HL-60 (cell line): ENCODE data around the gene SEPTIN2.
A peak's percentile ranks its signal among the peaks of the same experiment; 100 is the strongest.
"Not testable (repeated sequence)": the region's sequence is repeated elsewhere in the genome, so short reads cannot be mapped to it uniquely, and the experiment has no call there.

Source experiments
- DNase-seq, 2 experiments: peaks; one replicate each; pipeline ENCODE4 v3.0.0-alpha.2; 2010 to 2020; ENCODE audit warnings: low read depth in 1 of 2, low spot score in 1 of 2
- H3K27ac ChIP-seq: fragments of 250-450 bp; sonication (Bioruptor Pico); replicated peaks from 2 replicates; pipeline ENCODE4 v1.5.1; 2020; ENCODE audit warnings: mild to moderate bottlenecking, moderate library complexity
- H3K27me3 ChIP-seq: fragments of 250-450 bp; sonication (Bioruptor Pico); 2 replicates; pipeline ENCODE4 v1.5.1; 2021; ENCODE audit warnings: mild to moderate bottlenecking, moderate library complexity; ENCODE audit not compliant: insufficient read depth, poor library complexity, severe bottlenecking
- H3K4me3 ChIP-seq: replicated peaks from 2 replicates; pipeline ENCODE4 v1.5.1; 2011; ENCODE audit warnings: mild to moderate bottlenecking, control low read depth, low read length; ENCODE audit not compliant: insufficient read depth
- GABPA ChIP-seq: IDR thresholded peaks from 2 replicates; pipeline ENCODE4 v1.6.1; 2012; ENCODE audit warnings: low read depth
- POLR2AphosphoS5 ChIP-seq: IDR thresholded peaks from 2 replicates; pipeline ENCODE4 v1.6.1; 2012; ENCODE audit warnings: low read depth
- SPI1 ChIP-seq: IDR thresholded peaks from 2 replicates; pipeline ENCODE4 v1.6.1; 2012; ENCODE audit warnings: low read depth, mild to moderate bottlenecking, borderline replicate concordance
- TF ChIP-seq, protein P1 (sequence below): IDR thresholded peaks from one replicate; pipeline ENCODE4 v1.5.1; 2011; ENCODE audit warnings: low read length, control low read depth, inconsistent platforms; ENCODE audit not compliant: insufficient read depth
- TF ChIP-seq, protein P2 (sequence below): IDR thresholded peaks from 2 replicates; pipeline ENCODE4 v1.6.1; 2012; ENCODE audit warnings: low read depth; ENCODE audit not compliant: insufficient replicate concordance

Gene SEPTIN2

DNA sequence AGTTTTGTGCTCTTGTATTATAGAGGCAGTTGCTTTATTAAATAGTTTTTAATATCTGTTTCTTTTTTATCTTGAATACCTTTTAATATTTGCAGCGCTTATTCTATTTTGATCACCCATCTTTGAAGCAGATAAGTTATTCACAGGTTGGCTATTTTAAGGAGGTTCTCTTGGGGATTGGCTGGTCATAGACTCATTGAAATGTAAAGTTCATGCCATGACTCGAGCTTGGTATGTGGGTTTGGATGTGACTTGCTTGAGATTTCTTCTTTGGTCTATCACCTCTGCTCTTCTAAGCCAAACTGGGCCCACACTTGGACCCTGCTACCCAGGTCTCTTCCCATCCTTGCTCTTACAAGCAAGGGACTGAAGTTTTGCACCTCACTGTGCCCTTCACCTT is 74.0 kb downstream of the SEPTIN2 start:
- no peaks in the 10 kb centered on the region for H3K27me3 ChIP-seq
- no peak overlapping the region for H3K4me3 ChIP-seq
- no peak for DNase-seq
- no peak overlapping the region for H3K27ac ChIP-seq
- no peak for TF ChIP-seq SPI1
- no peak for TF ChIP-seq POLR2AphosphoS5
- TF ChIP-seq, protein P1, sequence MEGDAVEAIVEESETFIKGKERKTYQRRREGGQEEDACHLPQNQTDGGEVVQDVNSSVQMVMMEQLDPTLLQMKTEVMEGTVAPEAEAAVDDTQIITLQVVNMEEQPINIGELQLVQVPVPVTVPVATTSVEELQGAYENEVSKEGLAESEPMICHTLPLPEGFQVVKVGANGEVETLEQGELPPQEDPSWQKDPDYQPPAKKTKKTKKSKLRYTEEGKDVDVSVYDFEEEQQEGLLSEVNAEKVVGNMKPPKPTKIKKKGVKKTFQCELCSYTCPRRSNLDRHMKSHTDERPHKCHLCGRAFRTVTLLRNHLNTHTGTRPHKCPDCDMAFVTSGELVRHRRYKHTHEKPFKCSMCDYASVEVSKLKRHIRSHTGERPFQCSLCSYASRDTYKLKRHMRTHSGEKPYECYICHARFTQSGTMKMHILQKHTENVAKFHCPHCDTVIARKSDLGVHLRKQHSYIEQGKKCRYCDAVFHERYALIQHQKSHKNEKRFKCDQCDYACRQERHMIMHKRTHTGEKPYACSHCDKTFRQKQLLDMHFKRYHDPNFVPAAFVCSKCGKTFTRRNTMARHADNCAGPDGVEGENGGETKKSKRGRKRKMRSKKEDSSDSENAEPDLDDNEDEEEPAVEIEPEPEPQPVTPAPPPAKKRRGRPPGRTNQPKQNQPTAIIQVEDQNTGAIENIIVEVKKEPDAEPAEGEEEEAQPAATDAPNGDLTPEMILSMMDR, result no peak
- TF ChIP-seq, protein P2, sequence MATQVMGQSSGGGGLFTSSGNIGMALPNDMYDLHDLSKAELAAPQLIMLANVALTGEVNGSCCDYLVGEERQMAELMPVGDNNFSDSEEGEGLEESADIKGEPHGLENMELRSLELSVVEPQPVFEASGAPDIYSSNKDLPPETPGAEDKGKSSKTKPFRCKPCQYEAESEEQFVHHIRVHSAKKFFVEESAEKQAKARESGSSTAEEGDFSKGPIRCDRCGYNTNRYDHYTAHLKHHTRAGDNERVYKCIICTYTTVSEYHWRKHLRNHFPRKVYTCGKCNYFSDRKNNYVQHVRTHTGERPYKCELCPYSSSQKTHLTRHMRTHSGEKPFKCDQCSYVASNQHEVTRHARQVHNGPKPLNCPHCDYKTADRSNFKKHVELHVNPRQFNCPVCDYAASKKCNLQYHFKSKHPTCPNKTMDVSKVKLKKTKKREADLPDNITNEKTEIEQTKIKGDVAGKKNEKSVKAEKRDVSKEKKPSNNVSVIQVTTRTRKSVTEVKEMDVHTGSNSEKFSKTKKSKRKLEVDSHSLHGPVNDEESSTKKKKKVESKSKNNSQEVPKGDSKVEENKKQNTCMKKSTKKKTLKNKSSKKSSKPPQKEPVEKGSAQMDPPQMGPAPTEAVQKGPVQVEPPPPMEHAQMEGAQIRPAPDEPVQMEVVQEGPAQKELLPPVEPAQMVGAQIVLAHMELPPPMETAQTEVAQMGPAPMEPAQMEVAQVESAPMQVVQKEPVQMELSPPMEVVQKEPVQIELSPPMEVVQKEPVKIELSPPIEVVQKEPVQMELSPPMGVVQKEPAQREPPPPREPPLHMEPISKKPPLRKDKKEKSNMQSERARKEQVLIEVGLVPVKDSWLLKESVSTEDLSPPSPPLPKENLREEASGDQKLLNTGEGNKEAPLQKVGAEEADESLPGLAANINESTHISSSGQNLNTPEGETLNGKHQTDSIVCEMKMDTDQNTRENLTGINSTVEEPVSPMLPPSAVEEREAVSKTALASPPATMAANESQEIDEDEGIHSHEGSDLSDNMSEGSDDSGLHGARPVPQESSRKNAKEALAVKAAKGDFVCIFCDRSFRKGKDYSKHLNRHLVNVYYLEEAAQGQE, result no peak
- no peak for TF ChIP-seq GABPA

DNA sequence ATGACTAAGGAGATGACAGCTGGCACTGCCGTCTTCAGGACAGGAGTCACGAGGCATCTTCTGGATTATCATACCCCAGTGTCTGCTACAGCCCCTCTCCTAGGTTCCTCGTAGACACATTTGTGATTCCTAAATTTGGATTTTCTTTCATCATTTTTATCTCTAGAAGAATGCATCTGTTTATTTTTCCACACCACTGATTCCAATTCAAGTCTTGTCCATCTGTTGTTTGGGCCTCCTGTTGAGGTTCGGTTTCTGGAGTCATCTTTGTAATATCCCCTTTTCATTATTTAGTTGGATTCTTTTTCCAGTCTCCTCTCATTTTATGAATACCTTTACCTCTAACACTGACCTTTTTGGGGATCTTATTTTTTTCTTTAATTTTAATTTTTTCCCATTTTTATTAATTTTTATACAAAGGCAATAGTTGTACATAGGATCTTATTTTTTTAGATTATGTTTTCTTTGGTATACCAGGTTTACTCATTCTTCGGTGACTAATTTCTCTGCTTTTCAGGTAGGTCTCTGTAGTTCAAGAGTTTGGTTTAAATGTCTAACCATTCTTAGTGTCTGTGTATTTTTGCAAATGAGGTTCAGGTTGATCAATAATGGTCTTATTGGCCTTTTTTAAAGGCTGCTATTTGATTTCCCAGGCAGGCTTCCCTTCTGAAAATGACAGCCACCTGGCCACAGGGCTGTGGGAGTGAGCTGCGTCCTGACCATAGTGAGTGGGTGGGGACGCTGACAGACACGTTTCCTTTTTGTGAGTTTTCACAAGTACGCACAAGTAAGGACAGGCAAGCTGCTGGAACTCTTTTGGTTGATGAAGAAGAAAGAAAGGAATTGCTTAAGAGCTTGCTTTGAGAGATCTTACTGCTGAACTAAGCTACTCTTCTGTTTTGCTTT is 74.8 kb downstream of the SEPTIN2 start:
- TF ChIP-seq POLR2AphosphoS5 (no peak), GABPA (no peak), SPI1 (no peak)
- TF ChIP-seq, protein P1, result no peak
- TF ChIP-seq, protein P2, result no peak
- DNase-seq, result no peak
- H3K4me3 ChIP-seq, result no peak overlapping the region

DNA sequence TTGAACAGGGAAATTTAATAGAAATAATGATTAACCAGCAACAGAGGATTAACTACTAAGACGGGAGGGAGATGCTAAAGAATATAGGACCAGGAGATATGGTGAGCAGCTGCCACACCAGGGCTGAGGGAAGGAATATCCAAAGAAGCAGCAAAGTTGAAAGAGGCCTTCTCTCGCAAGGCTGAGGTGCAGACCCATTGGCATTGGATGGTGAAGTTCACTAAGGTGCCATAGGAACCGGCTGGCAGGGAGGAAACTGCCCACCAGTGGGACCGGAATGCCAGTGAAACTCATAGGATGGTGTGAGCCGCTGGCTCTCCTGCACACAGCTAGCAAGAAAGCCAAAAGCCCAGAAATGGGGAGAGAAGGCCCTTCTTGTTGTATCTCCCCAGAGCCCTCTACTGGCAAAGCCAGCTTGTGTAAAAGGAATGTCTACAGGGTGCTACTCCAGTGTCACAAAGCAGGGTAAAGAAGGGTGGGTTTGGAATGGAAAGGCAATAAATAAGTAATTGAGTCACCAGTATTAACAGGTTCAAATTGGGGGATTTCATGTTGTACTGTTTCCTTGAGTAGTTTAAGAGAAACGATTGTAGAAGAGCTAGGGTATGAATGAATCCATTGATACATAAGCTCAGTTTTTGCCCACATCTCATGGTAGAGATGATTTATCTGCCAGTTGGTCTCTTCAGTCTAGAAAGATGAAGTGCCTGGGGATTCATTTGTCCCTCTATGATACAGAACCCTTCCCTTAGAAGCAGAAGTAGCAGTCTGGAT is 76.4 kb downstream of the SEPTIN2 start:
- TF ChIP-seq GABPA (no peak), SPI1 (no peak), POLR2AphosphoS5 (no peak)
- TF ChIP-seq, protein P2, result no peak
- TF ChIP-seq, protein P1, result peak; percentile 24
- Histone ChIP-seq H3K27me3 (no peaks in the 10 kb centered on the region), H3K27ac (no peak overlapping the region), H3K4me3 (no peak overlapping the region)
- DNase-seq, result peak in 1 of 2 experiments; percentile 21

More for the DNA sequence above, 74.8 kb downstream of the SEPTIN2 start:
- Histone ChIP-seq H3K27me3 (no peaks in the 10 kb centered on the region), H3K27ac (no peak overlapping the region)

DNA sequence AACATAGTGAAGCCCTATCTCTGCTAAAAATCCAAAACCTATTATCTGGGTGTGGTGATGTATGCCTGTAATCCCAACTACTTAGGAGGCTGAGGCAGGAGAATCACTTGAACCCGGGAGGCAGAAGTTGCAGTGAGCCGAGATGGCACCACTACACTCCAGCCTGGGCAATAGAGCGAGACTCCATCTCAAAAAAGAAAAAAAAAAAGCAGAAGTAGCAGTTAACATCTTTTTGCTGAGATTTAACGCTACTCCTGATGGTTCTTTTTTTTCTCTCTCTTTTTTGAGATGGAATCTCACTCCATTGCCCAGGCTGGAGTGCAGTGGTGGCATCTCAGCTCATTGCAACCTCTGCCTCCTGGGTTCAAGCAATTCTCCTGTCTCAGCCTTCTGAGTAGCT is 77.0 kb downstream of the SEPTIN2 start:
- H3K27ac ChIP-seq, H3K27me3 ChIP-seq, DNase-seq, H3K4me3 ChIP-seq: not testable (repeated sequence)
